GM13977 (cell line): ENCODE measurements around the gene THAP2.
A peak's percentile ranks its signal among the peaks of the same experiment; 100 is the strongest.
"Not testable (repeated sequence)": the region's sequence is repeated elsewhere in the genome, so short reads cannot be mapped to it uniquely, and the experiment has no call there.

Experiments used
- DNase-seq: peaks from one replicate; pipeline ENCODE4 v3.0.0; 2012; ENCODE audit warnings: low spot score
- CTCF ChIP-seq: IDR thresholded peaks from 2 replicates; pipeline ENCODE4 v1.5.1; 2012; ENCODE audit warnings: mild to moderate bottlenecking, control low read depth; ENCODE audit not compliant: insufficient read depth; ENCODE audit errors: extremely low read depth, missing control alignments
- in situ Hi-C: fragments of 300-500 bp; cut with MboI; formaldehyde crosslinking; loops from one replicate; pipeline ENCODE4 v1.12.0; 2022; ENCODE audit warnings: low sequenced_read_pairs, low pct_unique_long_range_greater_than_20kb, mixed read lengths, inconsistent platforms; ENCODE audit not compliant: unreplicated experiment

The THAP2 gene

GRCh38 chr12:71685914-71686657, 22.0 kb downstream of the THAP2 start, which contains the start of gene TMEM19:
TSS of gene TMEM19 (plus strand) at chr12:71686082. CDS start at chr12:71686681, 599 bp downstream.
- peak; percentile 64 for TF ChIP-seq CTCF
- peak; percentile 87 for DNase-seq
- in situ Hi-C loops, result no loop called here

GRCh38 chr12:71686658-71687025, 22.5 kb downstream of the THAP2 start:
- no peak for TF ChIP-seq CTCF
- DNase-seq, result no peak
- in situ Hi-C loops, result no loop called here

- in situ Hi-C loops, DNase-seq: not testable (repeated sequence)
These were observed 23.1 kb downstream of the THAP2 start for GRCh38 chr12:71687172-71687571.

- TF ChIP-seq CTCF, result no peak
- DNase-seq, result no peak
- in situ Hi-C loops, result no loop called here
These were observed 25.0 kb downstream of the THAP2 start for GRCh38 chr12:71688961-71689570.

- DNase-seq, result no peak
- no peak for TF ChIP-seq CTCF
- in situ Hi-C loops, result no loop called here
These were observed 27.5 kb downstream of the THAP2 start for GRCh38 chr12:71691504-71692129.

- in situ Hi-C loops, result no loop called here
- no peak for DNase-seq
- TF ChIP-seq CTCF, result no peak
These were observed 29.0 kb downstream of the THAP2 start for GRCh38 chr12:71693126-71693525.

GRCh38 chr12:71693651-71694050, 29.6 kb downstream of the THAP2 start:
- DNase-seq, in situ Hi-C loops: not testable (repeated sequence)
